ENCODE data around the gene SLC25A30.
A peak's percentile ranks its signal among the peaks of the same experiment; 100 is the strongest.

GRCh38 chr13:45393941-45394570, 24.1 kb downstream of the SLC25A30 start:
- TF ChIP-seq CTCF (IDR thresholded peaks at IDR 0.05) (peak; percentile 84), ZFX (IDR thresholded peaks at IDR 0.05; ENCODE audit: borderline replicate concordance) (no peak)

Data from 22Rv1 (cell line).